Vagina (tissue), 2 donors: Measurements from ENCODE around the gene OSBPL6. TPM values are rescaled to one million over a fixed set of nuclear protein-coding genes. Genes with fewer than 3 reads are reported as not detected.
"Not testable (repeated sequence)": the region's sequence is repeated elsewhere in the genome, so short reads cannot be mapped to it uniquely, and the experiment has no call there.

Experiments
- DNase-seq, 2 donors: peaks; one replicate each; pipeline ENCODE4 v3.0.0-alpha.2; 2017; ENCODE audit errors: extremely low spot score in 2 of 2
- H3K27ac ChIP-seq: fragments of 200-600 bp; sonication (generic); one replicate; pipeline ENCODE4 v1.5.1; 2019
- H3K27me3 ChIP-seq: fragments of 200-600 bp; sonication (generic); one replicate; pipeline ENCODE4 v1.5.1; 2019
- H3K36me3 ChIP-seq, 2 donors: fragments of 200-600 bp; sonication (generic); one replicate each; pipeline ENCODE4 v1.5.1; 2017 to 2019
- H3K4me1 ChIP-seq: fragments of 200-600 bp; sonication (generic); one replicate; pipeline ENCODE4 v1.5.1; 2019
- H3K4me3 ChIP-seq, 2 donors: fragments of 200-600 bp; sonication (generic); 1 replicate in 1 of 2; 2 replicates in 1 of 2; pipeline ENCODE4 v1.5.1; 2016 to 2019
- H3K9me3 ChIP-seq: fragments of 200-600 bp; sonication (generic); one replicate; pipeline ENCODE4 v1.5.1; 2019
- CTCF ChIP-seq, 3 experiments: fragments of 450-650 bp in 2 of 3; fragments of 200-600 bp in 1 of 3; sonication (generic) in 1 of 3; IDR thresholded peaks; one replicate each; pipeline ENCODE4 v1.5.1; 2017 to 2019; ENCODE audit warnings: antibody characterized with exemption in 3 of 3, mild to moderate bottlenecking in 2 of 3, moderate library complexity in 2 of 3
- POLR2A ChIP-seq, 2 donors: fragments of 450-650 bp; IDR thresholded peaks; one replicate each; pipeline ENCODE4 v1.6.1; 2017; ENCODE audit warnings: antibody characterized with exemption in 2 of 2, mild to moderate bottlenecking in 2 of 2, moderate library complexity in 2 of 2
- POLR2AphosphoS5 ChIP-seq, 2 donors: sonication (generic); formaldehyde crosslinking; IDR thresholded peaks; one replicate each; pipeline ENCODE4 v1.9.0; 2017; ENCODE audit warnings: antibody characterized with exemption in 2 of 2, mild to moderate bottlenecking in 2 of 2, low read depth in 1 of 2; ENCODE audit not compliant: insufficient read depth in 1 of 2
- intact Hi-C: fragments of 100-400 bp; cut with DNase I; formaldehyde crosslinking; loops from one replicate; pipeline ENCODE4 v1.15.1; 2023
- total RNA-seq: library from RNA; depleted of rRNA; stranded (reverse); fragments of >200 nt; gene quantifications from one replicate; pipeline ENCODE4 v1.2.3, GENCODE V29; 2016

Gene OSBPL6
- total RNA-seq, 1 donor from 2014 or later, result 2.7 TPM

DNA sequence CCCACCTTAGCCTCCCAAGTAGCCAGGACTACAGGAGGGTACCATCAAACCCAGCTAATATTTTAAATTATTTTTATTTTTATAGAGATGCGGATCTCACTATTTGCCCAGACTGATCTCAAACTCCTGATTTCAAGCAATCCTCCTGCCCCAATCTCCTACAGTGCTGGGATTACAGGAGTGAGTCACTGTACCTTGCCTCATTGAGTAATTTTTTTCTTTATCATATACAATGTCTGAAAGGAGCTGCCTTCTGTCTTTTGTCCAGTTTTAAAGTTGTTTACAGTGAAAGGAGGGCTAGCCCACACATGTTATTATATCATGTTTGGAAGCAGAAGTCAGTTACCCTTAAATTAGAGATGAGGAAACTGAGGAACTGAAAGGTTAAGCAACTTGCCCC, 224.1 kb downstream of the OSBPL6 start:
- intact Hi-C loops, result no loop called here
- DNase-seq, result no peak

DNA sequence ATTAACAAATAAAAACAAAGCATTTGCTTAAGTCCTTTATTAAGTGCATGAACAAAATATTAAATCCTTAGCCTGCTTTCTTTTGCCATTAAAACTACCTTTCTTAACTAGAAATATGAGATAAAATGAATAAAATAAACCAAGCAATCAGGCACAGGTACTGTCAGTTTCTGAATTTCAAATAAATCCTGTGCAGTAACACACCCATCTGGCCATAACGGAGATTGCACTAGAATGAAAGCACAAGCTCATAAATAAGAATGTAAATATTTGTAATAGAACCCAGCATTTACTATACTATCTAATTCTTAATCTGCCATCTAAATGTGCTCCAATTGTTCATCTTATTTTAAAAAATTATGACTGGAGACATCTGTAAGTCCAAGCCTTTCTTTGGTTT, 224.8 kb downstream of the OSBPL6 start:
- Histone ChIP-seq H3K4me1 (peaks cover 6% of the 10 kb centered on the region), H3K4me3 (no peak overlapping the region), H3K36me3 (no peaks in the 10 kb centered on the region), H3K27ac (no peak overlapping the region), H3K27me3 (no peaks in the 10 kb centered on the region), H3K9me3 (no peaks in the 10 kb centered on the region)
- DNase-seq, result no peak
- no peak for TF ChIP-seq POLR2A (IDR thresholded peaks at IDR 0.05)
- TF ChIP-seq POLR2AphosphoS5 (IDR thresholded peaks at IDR 0.05; ENCODE audit: insufficient read depth in 1 of 2, low read depth in 1 of 2), result no peak
- no peak for TF ChIP-seq CTCF (IDR thresholded peaks at IDR 0.05)
- intact Hi-C loops, result no loop called here

More for the DNA sequence above, 224.1 kb downstream of the OSBPL6 start:
- H3K4me3 ChIP-seq, result no peak overlapping the region
- TF ChIP-seq POLR2A (IDR thresholded peaks at IDR 0.05), result no peak
- no peak for TF ChIP-seq POLR2AphosphoS5 (IDR thresholded peaks at IDR 0.05; ENCODE audit: insufficient read depth in 1 of 2, low read depth in 1 of 2)
- no peak for TF ChIP-seq CTCF (IDR thresholded peaks at IDR 0.05)
- H3K36me3 ChIP-seq, result no peaks in the 10 kb centered on the region
- peaks cover 8% of the 10 kb centered on the region for H3K4me1 ChIP-seq
- no peak overlapping the region for H3K27ac ChIP-seq
- H3K9me3 ChIP-seq, result no peaks in the 10 kb centered on the region
- H3K27me3 ChIP-seq, result no peaks in the 10 kb centered on the region

DNA sequence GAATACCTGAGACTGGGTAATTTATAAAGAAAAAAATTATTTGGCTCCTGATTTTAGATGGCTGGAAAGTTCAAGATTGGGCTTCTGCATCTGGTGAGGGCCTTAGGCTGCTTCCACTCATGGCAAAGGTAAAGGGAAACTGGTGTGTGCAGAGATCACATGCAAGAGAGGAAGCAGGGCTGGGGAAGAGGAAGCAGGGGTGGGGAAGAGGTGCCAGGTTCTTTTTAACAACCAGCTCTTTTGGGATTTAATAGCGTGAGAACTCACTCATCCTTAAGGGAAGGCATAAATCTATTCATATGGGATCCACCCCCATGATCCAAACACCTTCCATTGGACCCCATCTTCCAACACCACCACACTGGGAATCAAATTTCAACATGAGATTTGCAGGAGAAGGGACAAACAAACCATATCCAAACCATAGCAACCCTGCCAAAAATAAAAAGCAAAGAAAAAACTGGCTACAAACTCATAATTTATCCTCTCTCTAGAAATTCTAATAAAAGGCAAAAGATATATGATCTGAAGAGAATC, 226.2 kb downstream of the OSBPL6 start:
- Histone ChIP-seq H3K9me3 (no peaks in the 10 kb centered on the region), H3K4me3 (no peak overlapping the region), H3K4me1 (no peaks in the 10 kb centered on the region), H3K36me3 (no peaks in the 10 kb centered on the region), H3K27ac (no peak overlapping the region), H3K27me3 (no peaks in the 10 kb centered on the region)
- intact Hi-C loops, result no loop called here
- no peak for TF ChIP-seq POLR2AphosphoS5 (IDR thresholded peaks at IDR 0.05; ENCODE audit: insufficient read depth in 1 of 2, low read depth in 1 of 2)
- no peak for TF ChIP-seq POLR2A (IDR thresholded peaks at IDR 0.05)
- no peak for TF ChIP-seq CTCF (IDR thresholded peaks at IDR 0.05)
- no peak for DNase-seq

- Histone ChIP-seq H3K4me1 (no peaks in the 10 kb centered on the region), H3K36me3 (no peaks in the 10 kb centered on the region), H3K27me3 (no peaks in the 10 kb centered on the region), H3K27ac (no peak overlapping the region), H3K9me3 (no peaks in the 10 kb centered on the region), H3K4me3 (no peak overlapping the region)
- DNase-seq, result no peak
- TF ChIP-seq CTCF (IDR thresholded peaks at IDR 0.05) (no peak), POLR2A (IDR thresholded peaks at IDR 0.05) (no peak), POLR2AphosphoS5 (IDR thresholded peaks at IDR 0.05; ENCODE audit: insufficient read depth in 1 of 2, low read depth in 1 of 2) (no peak)
- intact Hi-C loops, result no loop called here
Observed at GRCh38 chr2:178422097-178422496, 227.8 kb downstream of the OSBPL6 start.

- H3K9me3 ChIP-seq, H3K4me3 ChIP-seq, H3K27me3 ChIP-seq, DNase-seq, H3K36me3 ChIP-seq, intact Hi-C loops, H3K4me1 ChIP-seq, H3K27ac ChIP-seq: not testable (repeated sequence)
Observed at GRCh38 chr2:178423746-178424145, 229.4 kb downstream of the OSBPL6 start.
